ENCODE measurements around the gene PARP2. TPM values are rescaled to one million over a fixed set of nuclear protein-coding genes. Genes with fewer than 3 reads are reported as not detected.

Gene PARP2
- total RNA-seq, 2 donors from 2014 or later, result 36.1 to 63.7 TPM

DNA sequence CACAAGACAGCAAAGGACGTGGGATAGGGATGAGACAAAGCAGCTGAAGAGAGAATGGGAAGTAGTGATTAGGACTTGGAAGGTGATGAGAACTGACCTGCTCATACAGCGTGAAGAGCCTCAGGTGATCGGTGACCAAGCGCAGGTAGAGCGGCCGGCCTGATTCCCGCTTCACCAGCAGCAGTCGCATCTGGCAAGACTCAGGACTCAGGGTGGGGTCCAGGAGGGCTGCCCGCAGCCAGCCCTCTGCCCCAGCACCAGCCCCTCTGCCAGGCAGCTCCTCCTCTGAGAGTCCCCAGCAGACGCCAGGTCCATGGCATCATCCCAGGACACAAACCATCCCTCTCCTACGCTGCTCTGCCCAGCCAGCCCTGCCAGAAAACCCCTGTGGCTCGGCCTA is 39.1 kb downstream of the PARP2 start:
- Mint-ChIP-seq H3K4me1 (no peaks in the 10 kb centered on the region), H3K36me3 (ENCODE audit: low read depth) (peaks cover 74% of the 10 kb centered on the region), H3K4me3 (no peak overlapping the region), H3K27me3 (ENCODE audit: insufficient read depth) (no peaks in the 10 kb centered on the region), H3K27ac (no peak overlapping the region), H3K9me3 (no peaks in the 10 kb centered on the region)
- no peak overlapping the region for H3K4me3 ChIP-seq (ENCODE audit: low read length)
- H3K9me3 ChIP-seq (ENCODE audit: control insufficient read depth, low read length), result no peaks in the 10 kb centered on the region
- TF ChIP-seq, protein P1, sequence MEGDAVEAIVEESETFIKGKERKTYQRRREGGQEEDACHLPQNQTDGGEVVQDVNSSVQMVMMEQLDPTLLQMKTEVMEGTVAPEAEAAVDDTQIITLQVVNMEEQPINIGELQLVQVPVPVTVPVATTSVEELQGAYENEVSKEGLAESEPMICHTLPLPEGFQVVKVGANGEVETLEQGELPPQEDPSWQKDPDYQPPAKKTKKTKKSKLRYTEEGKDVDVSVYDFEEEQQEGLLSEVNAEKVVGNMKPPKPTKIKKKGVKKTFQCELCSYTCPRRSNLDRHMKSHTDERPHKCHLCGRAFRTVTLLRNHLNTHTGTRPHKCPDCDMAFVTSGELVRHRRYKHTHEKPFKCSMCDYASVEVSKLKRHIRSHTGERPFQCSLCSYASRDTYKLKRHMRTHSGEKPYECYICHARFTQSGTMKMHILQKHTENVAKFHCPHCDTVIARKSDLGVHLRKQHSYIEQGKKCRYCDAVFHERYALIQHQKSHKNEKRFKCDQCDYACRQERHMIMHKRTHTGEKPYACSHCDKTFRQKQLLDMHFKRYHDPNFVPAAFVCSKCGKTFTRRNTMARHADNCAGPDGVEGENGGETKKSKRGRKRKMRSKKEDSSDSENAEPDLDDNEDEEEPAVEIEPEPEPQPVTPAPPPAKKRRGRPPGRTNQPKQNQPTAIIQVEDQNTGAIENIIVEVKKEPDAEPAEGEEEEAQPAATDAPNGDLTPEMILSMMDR (conservative IDR thresholded peaks at IDR 0.05), result no peak
- H3K4me1 ChIP-seq (ENCODE audit: control insufficient read depth, insufficient read depth, low read length), result no peaks in the 10 kb centered on the region
- H3K36me3 ChIP-seq (ENCODE audit: control insufficient read depth, insufficient read depth, low read length), result peaks cover 78% of the 10 kb centered on the region
- H3K27ac ChIP-seq (ENCODE audit: low read depth, low read length), result no peak overlapping the region
- DNase-seq, result no peak
- 94 to 98% methylated on average over 4 to 12 of the region's 12 CpGs for WGBS, 2 experiments (ENCODE audit: insufficient coverage in 1 of 2, insufficient read length in 1 of 2)
- no peaks in the 10 kb centered on the region for H3K27me3 ChIP-seq (ENCODE audit: control insufficient read depth, insufficient read depth, low read length, poor library complexity, severe bottlenecking)
- no peak overlapping the region for H3K9ac ChIP-seq (ENCODE audit: extremely low read depth, low read length, poor library complexity, severe bottlenecking)

DNA sequence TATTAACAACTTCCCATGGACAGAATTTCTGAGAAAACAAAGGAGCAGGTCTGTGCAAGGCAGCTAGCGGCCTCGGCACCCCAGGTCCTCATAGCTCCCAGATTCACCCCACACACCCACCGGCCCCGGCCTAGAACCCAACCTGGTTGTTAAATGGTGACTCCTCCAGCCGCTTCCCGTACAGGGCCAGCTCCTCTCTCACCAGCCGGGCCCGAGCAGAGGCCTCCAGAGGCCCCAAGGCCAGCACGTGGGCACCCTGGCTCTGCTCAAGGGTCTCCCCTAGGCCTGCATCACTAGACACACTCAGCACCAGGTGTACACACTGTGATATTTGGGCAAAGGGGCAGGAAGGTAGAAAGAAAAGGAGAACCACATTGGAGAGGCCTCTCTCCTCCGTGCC is 39.6 kb downstream of the PARP2 start:
- TF ChIP-seq, protein P1 (conservative IDR thresholded peaks at IDR 0.05), result no peak
- H3K4me1 ChIP-seq (ENCODE audit: control insufficient read depth, insufficient read depth, low read length), result no peaks in the 10 kb centered on the region
- peaks cover 75% of the 10 kb centered on the region for H3K36me3 Mint-ChIP-seq (ENCODE audit: low read depth)
- no peak overlapping the region for H3K27ac ChIP-seq (ENCODE audit: low read depth, low read length)
- H3K9ac ChIP-seq (ENCODE audit: extremely low read depth, low read length, poor library complexity, severe bottlenecking), result no peak overlapping the region
- H3K36me3 ChIP-seq (ENCODE audit: control insufficient read depth, insufficient read depth, low read length), result peaks cover 82% of the 10 kb centered on the region
- H3K4me1 Mint-ChIP-seq, result no peaks in the 10 kb centered on the region
- 93 to 98% methylated on average over 7 to 10 of the region's 10 CpGs for WGBS, 2 experiments (ENCODE audit: insufficient coverage in 1 of 2, insufficient read length in 1 of 2)
- no peaks in the 10 kb centered on the region for H3K27me3 Mint-ChIP-seq (ENCODE audit: insufficient read depth)
- H3K4me3 Mint-ChIP-seq, result no peak overlapping the region
- no peaks in the 10 kb centered on the region for H3K27me3 ChIP-seq (ENCODE audit: control insufficient read depth, insufficient read depth, low read length, poor library complexity, severe bottlenecking)
- H3K27ac Mint-ChIP-seq, result no peak overlapping the region
- H3K9me3 Mint-ChIP-seq, result no peaks in the 10 kb centered on the region
- H3K4me3 ChIP-seq (ENCODE audit: low read length), result no peak overlapping the region
- H3K9me3 ChIP-seq (ENCODE audit: control insufficient read depth, low read length), result no peaks in the 10 kb centered on the region
- no peak for DNase-seq

DNA sequence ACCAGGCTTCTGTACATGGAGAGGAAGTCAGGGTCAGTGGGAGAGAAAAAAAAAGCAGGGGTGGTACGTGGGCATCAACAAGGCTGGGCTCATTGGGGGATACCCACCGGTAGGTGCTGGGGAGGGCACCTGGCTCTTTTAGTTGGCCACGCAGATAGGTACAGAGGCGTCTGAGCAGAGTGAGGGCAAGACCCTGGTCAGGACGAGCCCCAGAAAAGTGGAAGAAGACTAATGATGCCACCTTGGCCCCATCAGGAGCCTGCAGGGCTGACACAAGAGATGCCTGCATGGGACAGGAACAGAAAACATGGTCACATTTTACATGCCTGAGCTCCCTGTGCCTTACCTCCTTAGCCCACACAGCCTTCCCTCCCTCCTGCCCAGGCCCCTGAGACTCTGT is 40.2 kb downstream of the PARP2 start:
- H3K4me3 ChIP-seq (ENCODE audit: low read length), result no peak overlapping the region
- peaks cover 79% of the 10 kb centered on the region for H3K36me3 Mint-ChIP-seq (ENCODE audit: low read depth)
- H3K9me3 ChIP-seq (ENCODE audit: control insufficient read depth, low read length), result no peaks in the 10 kb centered on the region
- no peak for DNase-seq
- TF ChIP-seq, protein P1 (conservative IDR thresholded peaks at IDR 0.05), result no peak
- 94 to 100% methylated on average over 2 to 5 of the region's 5 CpGs for WGBS, 2 experiments (ENCODE audit: insufficient coverage in 1 of 2, insufficient read length in 1 of 2)
- H3K4me1 Mint-ChIP-seq, result peaks cover 1% of the 10 kb centered on the region
- H3K9me3 Mint-ChIP-seq, result no peaks in the 10 kb centered on the region
- no peak overlapping the region for H3K27ac Mint-ChIP-seq
- no peaks in the 10 kb centered on the region for H3K27me3 ChIP-seq (ENCODE audit: control insufficient read depth, insufficient read depth, low read length, poor library complexity, severe bottlenecking)
- H3K27ac ChIP-seq (ENCODE audit: low read depth, low read length), result no peak overlapping the region
- H3K36me3 ChIP-seq (ENCODE audit: control insufficient read depth, insufficient read depth, low read length), result peaks cover 82% of the 10 kb centered on the region
- no peaks in the 10 kb centered on the region for H3K27me3 Mint-ChIP-seq (ENCODE audit: insufficient read depth)
- H3K4me3 Mint-ChIP-seq, result no peak overlapping the region
- no peaks in the 10 kb centered on the region for H3K4me1 ChIP-seq (ENCODE audit: control insufficient read depth, insufficient read depth, low read length)
- H3K9ac ChIP-seq (ENCODE audit: extremely low read depth, low read length, poor library complexity, severe bottlenecking), result no peak overlapping the region
